GM23338 (cell line): ENCODE data around the gene MTCH2. TPM values are rescaled to one million over a fixed set of nuclear protein-coding genes. Genes with fewer than 3 reads are reported as not detected.

Experiments
- ATAC-seq: fragments of 200-7000 bp; cut with Tn5 transposase; 3 replicates; pipeline ENCODE4 v1.9.1; 2020
- DNase-seq: peaks from one replicate; pipeline ENCODE4 v3.0.0-alpha.2; 2015; ENCODE audit warnings: low spot score
- H2AFZ ChIP-seq: fragments of 200-600 bp; sonication (generic); 2 replicates; pipeline ENCODE4 v1.8.0; 2016; ENCODE audit warnings: antibody characterized with exemption, mild to moderate bottlenecking, moderate library complexity
- H3F3A ChIP-seq: fragments of 200-600 bp; sonication (generic); replicated peaks from 2 replicates; pipeline ENCODE4 v1.8.0; 2017; ENCODE audit warnings: antibody characterized with exemption, mixed run types, low read depth
- H3K27ac ChIP-seq: fragments of 200-600 bp; sonication (generic); 2 replicates; pipeline ENCODE4 v1.6.1; 2016; ENCODE audit warnings: low read depth
- H3K27me3 ChIP-seq: fragments of 200-600 bp; sonication (generic); 2 replicates; pipeline ENCODE4 v1.8.0; 2016; ENCODE audit warnings: mild to moderate bottlenecking, mixed run types, moderate library complexity; ENCODE audit not compliant: insufficient read depth
- H3K36me3 ChIP-seq: fragments of 200-600 bp; sonication (generic); 2 replicates; pipeline ENCODE4 v1.8.0; 2016; ENCODE audit warnings: mild to moderate bottlenecking; ENCODE audit not compliant: insufficient read depth
- H3K4me1 ChIP-seq: fragments of 200-600 bp; sonication (generic); 2 replicates; pipeline ENCODE4 v1.8.0; 2016; ENCODE audit warnings: mild to moderate bottlenecking, moderate library complexity; ENCODE audit not compliant: insufficient read depth
- H3K4me2 ChIP-seq: fragments of 200-600 bp; sonication (generic); 2 replicates; pipeline ENCODE4 v1.7.1; 2017; ENCODE audit warnings: mixed run types
- H3K4me3 ChIP-seq: fragments of 200-600 bp; sonication (generic); 2 replicates; pipeline ENCODE4 v1.6.1; 2016; ENCODE audit warnings: mixed run types
- H3K79me2 ChIP-seq: fragments of 200-600 bp; sonication (generic); replicated peaks from 2 replicates; pipeline ENCODE4 v1.8.0; 2017; ENCODE audit warnings: mild to moderate bottlenecking; ENCODE audit not compliant: insufficient read depth
- H3K9me2 ChIP-seq: fragments of 200-600 bp; sonication (generic); 2 replicates; pipeline ENCODE4 v1.8.0; 2017; ENCODE audit not compliant: insufficient read depth
- H4K20me1 ChIP-seq: fragments of 200-600 bp; sonication (generic); replicated peaks from 2 replicates; pipeline ENCODE4 v1.8.0; 2017; ENCODE audit warnings: mild to moderate bottlenecking; ENCODE audit not compliant: insufficient read depth
- H3K27ac Mint-ChIP-seq: 2 replicates; pipeline ENCODE4 v1.8.0; 2020; ENCODE audit warnings: inconsistent platforms, mild to moderate bottlenecking, moderate library complexity, mixed read lengths
- H3K27me3 Mint-ChIP-seq: 3 replicates; pipeline ENCODE4 v1.8.0; 2022; ENCODE audit warnings: low read depth, mild to moderate bottlenecking, moderate library complexity, mixed read lengths, inconsistent platforms; ENCODE audit not compliant: insufficient read depth, poor library complexity
- H3K36me3 Mint-ChIP-seq: 3 replicates; pipeline ENCODE4 v1.8.0; 2021; ENCODE audit warnings: low read depth, mild to moderate bottlenecking, inconsistent platforms, moderate library complexity, mixed read lengths
- H3K4me1 Mint-ChIP-seq: 3 replicates; pipeline ENCODE4 v1.8.0; 2020; ENCODE audit warnings: mild to moderate bottlenecking, inconsistent platforms, mixed read lengths
- H3K4me3 Mint-ChIP-seq: 3 replicates; pipeline ENCODE4 v1.8.0; 2021; ENCODE audit warnings: moderate library complexity, mild to moderate bottlenecking, inconsistent platforms, mixed read lengths
- H3K9me3 Mint-ChIP-seq: 3 replicates; pipeline ENCODE4 v1.8.0; 2020; ENCODE audit warnings: moderate library complexity, mild to moderate bottlenecking, inconsistent platforms, mixed read lengths
- CREB1 ChIP-seq: fragments of 250-450 bp; sonication (Bioruptor Pico); IDR thresholded peaks from 2 replicates; pipeline ENCODE4 v1.5.0; 2020; ENCODE audit warnings: low read depth, mild to moderate bottlenecking, moderate library complexity
- EZH2 ChIP-seq: fragments of 200-600 bp; sonication (generic); IDR thresholded peaks from one replicate; pipeline ENCODE4 v1.8.0; 2017; ENCODE audit warnings: antibody characterized with exemption, mild to moderate bottlenecking, low read depth; ENCODE audit not compliant: unreplicated experiment
- EZH2phosphoT487 ChIP-seq: fragments of 200-600 bp; sonication (generic); IDR thresholded peaks from one replicate; pipeline ENCODE4 v1.8.1; 2018; ENCODE audit warnings: antibody characterized with exemption; ENCODE audit not compliant: unreplicated experiment
- JUNB ChIP-seq: IDR thresholded peaks from one replicate; pipeline ENCODE4 v1.6.1; 2016; ENCODE audit warnings: antibody characterized with exemption; ENCODE audit not compliant: unreplicated experiment
- NANOG ChIP-seq: IDR thresholded peaks from 2 replicates; pipeline ENCODE4 v1.6.1; 2016; ENCODE audit warnings: antibody characterized with exemption, borderline replicate concordance
- REST ChIP-seq: IDR thresholded peaks from one replicate; pipeline ENCODE4 v1.6.1; 2018; ENCODE audit warnings: antibody characterized with exemption; ENCODE audit not compliant: unreplicated experiment
- ZNF114 ChIP-seq: fragments of 250-450 bp; sonication (Bioruptor Pico); IDR thresholded peaks from 2 replicates; pipeline ENCODE4 v1.5.0; 2020; ENCODE audit warnings: mild to moderate bottlenecking, moderate library complexity
- ZNF331 ChIP-seq: fragments of 250-450 bp; sonication (Bioruptor Pico); IDR thresholded peaks from 2 replicates; pipeline ENCODE4 v1.5.0; 2020; ENCODE audit warnings: low read depth, mild to moderate bottlenecking, moderate library complexity
- polyA plus RNA-seq: library from polyadenylated mRNA; unstranded; fragments of >200 nt; fragmentation: Nextera tagmentation; extraction: Ambion mirVana; gene quantifications from 2 replicates; pipeline ENCODE4 v1.2.1, GENCODE V29; 2016
- total RNA-seq: library from RNA; depleted of rRNA; stranded (reverse); fragments of >200 nt; shearing (Covaris generic); gene quantifications from 2 replicates; pipeline ENCODE4 v1.2.3, GENCODE V29; 2014
- TF ChIP-seq, protein P1 (sequence below), 2 experiments: fragments of 200-600 bp in 1 of 2; sonication (generic) in 1 of 2; conservative IDR thresholded peaks; 2 replicates each; pipeline versions ENCODE4 v1.5.1 to v1.6.1; 2016 to 2017; ENCODE audit warnings: antibody characterized with exemption in 2 of 2, low read depth in 2 of 2, mild to moderate bottlenecking in 2 of 2, moderate library complexity in 1 of 2
- TF ChIP-seq, protein P2 (sequence below): IDR thresholded peaks from 2 replicates; pipeline ENCODE4 v1.6.1; 2016; ENCODE audit warnings: antibody characterized with exemption

MTCH2 gene
- total and polyA plus RNA-seq, 2 experiments from 2014 or later, result 90.9 to 155 TPM

DNA sequence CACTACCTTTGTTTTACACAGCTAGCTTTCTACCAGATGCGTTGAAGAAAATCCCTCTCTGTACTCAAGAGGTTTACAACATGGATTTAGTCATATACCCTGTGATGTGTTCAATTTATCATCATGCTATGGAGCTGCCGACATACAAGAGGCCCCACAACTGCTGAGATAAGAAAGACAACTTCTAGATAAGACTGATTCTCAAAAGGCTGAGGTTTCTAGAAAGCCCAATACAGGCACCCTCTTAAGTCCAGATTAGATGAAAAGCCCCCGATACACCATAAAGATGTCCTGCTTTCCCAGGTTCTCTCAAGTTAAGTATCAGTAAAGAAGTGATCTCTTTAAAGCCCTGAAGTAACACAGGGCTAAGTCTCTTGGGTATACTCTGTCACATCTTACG, 14.3 kb downstream of the MTCH2 start (continued):
- TF ChIP-seq, protein P1, sequence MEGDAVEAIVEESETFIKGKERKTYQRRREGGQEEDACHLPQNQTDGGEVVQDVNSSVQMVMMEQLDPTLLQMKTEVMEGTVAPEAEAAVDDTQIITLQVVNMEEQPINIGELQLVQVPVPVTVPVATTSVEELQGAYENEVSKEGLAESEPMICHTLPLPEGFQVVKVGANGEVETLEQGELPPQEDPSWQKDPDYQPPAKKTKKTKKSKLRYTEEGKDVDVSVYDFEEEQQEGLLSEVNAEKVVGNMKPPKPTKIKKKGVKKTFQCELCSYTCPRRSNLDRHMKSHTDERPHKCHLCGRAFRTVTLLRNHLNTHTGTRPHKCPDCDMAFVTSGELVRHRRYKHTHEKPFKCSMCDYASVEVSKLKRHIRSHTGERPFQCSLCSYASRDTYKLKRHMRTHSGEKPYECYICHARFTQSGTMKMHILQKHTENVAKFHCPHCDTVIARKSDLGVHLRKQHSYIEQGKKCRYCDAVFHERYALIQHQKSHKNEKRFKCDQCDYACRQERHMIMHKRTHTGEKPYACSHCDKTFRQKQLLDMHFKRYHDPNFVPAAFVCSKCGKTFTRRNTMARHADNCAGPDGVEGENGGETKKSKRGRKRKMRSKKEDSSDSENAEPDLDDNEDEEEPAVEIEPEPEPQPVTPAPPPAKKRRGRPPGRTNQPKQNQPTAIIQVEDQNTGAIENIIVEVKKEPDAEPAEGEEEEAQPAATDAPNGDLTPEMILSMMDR (conservative IDR thresholded peaks at IDR 0.05; ENCODE audit: low read depth in 2 of 2), result no peak
- TF ChIP-seq NANOG (no peak), EZH2phosphoT487 (no peak), CREB1 (CRISPR knock-in tag) (no peak), ZNF331 (CRISPR knock-in tag) (no peak)

GRCh38 chr11:47626234-47626633, 16.1 kb downstream of the MTCH2 start:
- TF ChIP-seq NANOG (no peak), JUNB (no peak), ZNF114 (CRISPR knock-in tag) (no peak)
- DNase-seq (no peak), ATAC-seq (no peak)
- H3K27ac ChIP-seq, result no peak overlapping the region
- Mint-ChIP-seq H3K36me3 (peaks cover 81% of the 10 kb centered on the region), H3K27ac (no peak overlapping the region), H3K4me3 (no peak overlapping the region), H3K9me3 (no peaks in the 10 kb centered on the region), H3K4me1 (no peaks in the 10 kb centered on the region), H3K27me3 (peaks cover 2% of the 10 kb centered on the region)
- H4K20me1 ChIP-seq, result peaks cover 17% of the 10 kb centered on the region
- no peaks in the 10 kb centered on the region for H3K9me2 ChIP-seq
- H3K79me2 ChIP-seq, result no peaks in the 10 kb centered on the region
- H3K4me3 ChIP-seq, result no peak overlapping the region
- no peak overlapping the region for H2AFZ ChIP-seq
- peaks cover 66% of the 10 kb centered on the region for H3K36me3 ChIP-seq
- no peaks in the 10 kb centered on the region for H3K27me3 ChIP-seq
- H3F3A ChIP-seq, result 0 out of 2 replicates have a peak, but pooled peaks cover 3% of the 10 kb centered on the region
- H3K4me2 ChIP-seq, result no peak overlapping the region
- no peaks in the 10 kb centered on the region for H3K4me1 ChIP-seq

- H3K36me3 ChIP-seq, result peaks cover 37% of the 10 kb centered on the region
- no peak overlapping the region for H3K27ac Mint-ChIP-seq
- no peaks in the 10 kb centered on the region for H3K9me2 ChIP-seq
- no peak overlapping the region for H3K4me3 Mint-ChIP-seq
- no peak overlapping the region for H2AFZ ChIP-seq
- peaks cover 53% of the 10 kb centered on the region for H3K36me3 Mint-ChIP-seq
- H3F3A ChIP-seq, result peaks cover 10% of the 10 kb centered on the region; the same call in 1 of the 2 replicates
- no peak for ATAC-seq
- DNase-seq, result no peak
- no peak overlapping the region for H3K27ac ChIP-seq
- no peaks in the 10 kb centered on the region for H3K4me1 Mint-ChIP-seq
- no peaks in the 10 kb centered on the region for H3K9me3 Mint-ChIP-seq
- H3K4me3 ChIP-seq, result no peak overlapping the region
- peaks cover 20% of the 10 kb centered on the region; the same call in 1 of the 2 replicates for H4K20me1 ChIP-seq
- no peaks in the 10 kb centered on the region for H3K79me2 ChIP-seq
- peaks cover 2% of the 10 kb centered on the region for H3K27me3 Mint-ChIP-seq
- H3K4me2 ChIP-seq, result no peak overlapping the region
- no peaks in the 10 kb centered on the region for H3K4me1 ChIP-seq
- H3K27me3 ChIP-seq, result no peaks in the 10 kb centered on the region
- TF ChIP-seq REST, result no peak
- TF ChIP-seq, protein P1 (conservative IDR thresholded peaks at IDR 0.05; ENCODE audit: low read depth in 2 of 2), result no peak
- TF ChIP-seq EZH2phosphoT487, result no peak
- no peak for TF ChIP-seq JUNB
- no peak for TF ChIP-seq ZNF114 (CRISPR knock-in tag)
- TF ChIP-seq, protein P2, sequence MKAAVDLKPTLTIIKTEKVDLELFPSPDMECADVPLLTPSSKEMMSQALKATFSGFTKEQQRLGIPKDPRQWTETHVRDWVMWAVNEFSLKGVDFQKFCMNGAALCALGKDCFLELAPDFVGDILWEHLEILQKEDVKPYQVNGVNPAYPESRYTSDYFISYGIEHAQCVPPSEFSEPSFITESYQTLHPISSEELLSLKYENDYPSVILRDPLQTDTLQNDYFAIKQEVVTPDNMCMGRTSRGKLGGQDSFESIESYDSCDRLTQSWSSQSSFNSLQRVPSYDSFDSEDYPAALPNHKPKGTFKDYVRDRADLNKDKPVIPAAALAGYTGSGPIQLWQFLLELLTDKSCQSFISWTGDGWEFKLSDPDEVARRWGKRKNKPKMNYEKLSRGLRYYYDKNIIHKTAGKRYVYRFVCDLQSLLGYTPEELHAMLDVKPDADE, result no peak
- no peak for TF ChIP-seq EZH2
- TF ChIP-seq NANOG, result no peak
- no peak for TF ChIP-seq ZNF331 (CRISPR knock-in tag)
Observed at GRCh38 chr11:47620836-47621378, 21.5 kb downstream of the MTCH2 start.
